Right hindlimb (tissue), 1 donor: Measurements from ENCODE around the gene PPME1.
A peak's percentile ranks its signal among the peaks of the same experiment; 100 is the strongest.
"Not testable (repeated sequence)": the region's sequence is repeated elsewhere in the genome, so short reads cannot be mapped to it uniquely, and the experiment has no call there.

Experiments used
- DNase-seq: peaks from one replicate; pipeline ENCODE4 v3.0.0-alpha.2; 2018

Gene PPME1

GRCh38 chr11:74170694-74171629 is at the start of gene PPME1, which contains the start of gene C2CD3:
PPME1 (plus strand) TSS chr11:74171289; CDS start chr11:74171422, 133 bp downstream.
C2CD3 (minus strand) TSS chr11:74171002; CDS start chr11:74170792, 210 bp downstream.
- peak; percentile 100 for DNase-seq

- DNase-seq = no peak
Measured at GRCh38 chr11:74121804-74122203, 49.3 kb upstream of the PPME1 start.

DNA sequence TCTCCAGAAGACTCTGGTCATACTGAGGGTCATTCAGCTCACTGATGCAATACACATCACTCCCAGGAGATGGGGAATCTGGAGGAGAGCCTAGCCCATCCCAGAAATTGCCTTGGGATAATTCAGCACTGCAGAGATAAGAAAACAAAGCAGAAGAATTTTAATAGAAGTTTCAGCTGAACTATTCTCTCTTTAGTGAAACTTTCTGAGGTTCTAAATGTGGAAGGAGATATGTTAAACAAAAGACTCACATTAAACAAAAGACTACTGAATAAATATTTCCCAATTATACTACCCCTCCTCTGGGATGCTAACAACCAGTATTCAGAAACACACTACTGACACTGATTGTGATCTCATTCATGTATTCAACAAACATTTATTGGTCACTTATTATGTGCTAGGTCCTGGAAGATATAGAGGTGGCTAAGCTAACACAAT is 48.1 kb upstream of the PPME1 start:
- no peak for DNase-seq

DNA sequence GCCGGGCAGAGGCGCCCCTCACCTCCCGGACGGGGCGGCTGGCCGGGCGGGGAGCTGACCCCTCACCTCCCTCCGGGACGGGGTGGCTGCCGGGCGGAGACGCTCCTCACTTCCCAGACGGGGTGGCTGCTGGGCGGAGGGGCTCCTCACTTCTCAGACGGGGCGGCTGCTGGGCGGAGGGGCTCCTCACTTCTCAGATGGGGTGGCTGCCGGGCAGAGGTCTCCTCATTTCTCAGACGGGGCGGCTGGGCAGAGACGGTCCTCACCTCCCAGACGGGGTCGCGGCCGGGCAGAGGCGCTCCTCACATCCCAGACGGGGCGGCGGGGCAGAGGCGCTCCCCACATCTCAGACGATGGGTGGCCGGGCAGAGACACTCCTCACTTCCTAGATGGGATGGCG is 42.0 kb upstream of the PPME1 start:
- DNase-seq = not testable (repeated sequence)

DNA sequence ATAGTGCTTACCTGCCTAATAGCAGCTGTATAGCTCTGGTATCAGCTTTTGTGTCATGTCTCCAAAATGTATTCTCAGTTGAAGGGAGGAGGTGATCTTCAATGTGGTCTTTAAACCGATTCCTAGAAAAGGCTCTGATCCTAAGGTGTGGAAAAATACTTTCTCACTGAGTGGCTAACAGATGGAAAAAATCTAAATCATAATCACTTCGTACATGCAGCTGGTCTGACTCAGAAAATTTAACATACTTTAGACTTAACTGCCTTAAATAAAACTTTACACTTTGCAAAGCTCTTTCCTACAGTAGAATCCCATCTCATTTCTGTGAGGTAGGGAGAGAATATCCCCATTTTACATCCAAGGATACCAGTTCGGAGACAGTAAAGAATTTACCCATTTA is 38.3 kb upstream of the PPME1 start:
- no peak for DNase-seq

DNA sequence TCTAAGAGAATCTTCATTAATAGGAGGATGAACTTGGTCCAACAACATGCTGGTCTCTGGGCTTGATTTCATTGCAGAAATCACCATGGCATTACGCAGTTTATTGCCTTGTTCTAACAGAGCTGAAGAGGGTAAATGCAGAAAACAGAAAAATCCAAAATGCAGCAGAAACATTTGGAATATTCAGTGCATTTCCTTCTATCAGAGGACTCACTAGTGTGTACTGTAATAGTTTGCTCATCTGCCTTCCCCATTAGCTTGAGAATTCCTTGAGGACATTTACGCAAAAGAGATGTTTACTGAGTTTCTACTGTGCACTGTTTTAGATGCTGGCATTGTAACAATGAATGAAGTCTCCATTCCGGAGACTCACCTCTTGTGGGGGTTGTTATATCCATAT is 37.7 kb upstream of the PPME1 start:
- DNase-seq = no peak

DNA sequence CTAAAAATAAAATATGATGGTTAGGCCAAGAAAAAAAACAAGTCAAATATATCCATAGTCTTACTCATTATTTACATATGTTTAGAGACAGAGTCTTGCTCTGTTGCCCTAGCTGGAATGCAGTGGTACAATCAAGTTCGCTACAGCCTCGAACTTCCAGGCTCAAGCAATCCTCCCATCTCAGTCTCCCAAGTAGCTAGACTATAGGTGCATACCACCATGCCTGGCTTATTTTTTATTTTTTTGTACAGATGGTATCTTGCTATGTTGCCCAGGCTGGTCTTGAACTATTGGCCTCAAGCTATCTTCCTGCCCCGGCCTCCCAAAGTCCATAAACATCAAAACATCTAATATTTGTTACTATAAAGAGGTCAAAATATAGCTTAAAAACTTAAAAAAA is 36.4 kb upstream of the PPME1 start:
- no peak for DNase-seq

- DNase-seq = no peak
Measured at GRCh38 chr11:74135127-74135840, 35.8 kb upstream of the PPME1 start.

DNA sequence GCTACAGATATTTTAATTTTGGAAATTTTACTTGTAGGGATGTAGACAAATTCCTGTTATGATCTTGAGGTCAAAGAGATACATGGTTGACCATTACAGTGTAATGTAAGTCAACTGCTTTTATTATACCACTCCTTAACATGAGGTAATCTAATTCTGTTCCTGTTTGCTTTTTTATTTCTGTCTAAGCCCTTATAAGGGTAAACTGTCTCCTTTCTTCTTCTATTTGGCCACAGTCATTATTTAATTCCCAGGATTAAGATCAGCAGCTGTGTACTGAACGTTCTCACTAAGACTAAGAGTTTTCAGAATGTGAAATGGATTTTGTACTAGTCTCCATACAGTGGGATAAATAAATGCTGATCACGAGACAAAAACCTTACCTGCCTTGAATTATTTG is 33.1 kb upstream of the PPME1 start:
- no peak for DNase-seq

GRCh38 chr11:74138572-74138971 is 32.5 kb upstream of the PPME1 start:
- DNase-seq = peak; percentile 39

- DNase-seq = no peak
Measured at GRCh38 chr11:74139151-74139918, 31.8 kb upstream of the PPME1 start.

DNA sequence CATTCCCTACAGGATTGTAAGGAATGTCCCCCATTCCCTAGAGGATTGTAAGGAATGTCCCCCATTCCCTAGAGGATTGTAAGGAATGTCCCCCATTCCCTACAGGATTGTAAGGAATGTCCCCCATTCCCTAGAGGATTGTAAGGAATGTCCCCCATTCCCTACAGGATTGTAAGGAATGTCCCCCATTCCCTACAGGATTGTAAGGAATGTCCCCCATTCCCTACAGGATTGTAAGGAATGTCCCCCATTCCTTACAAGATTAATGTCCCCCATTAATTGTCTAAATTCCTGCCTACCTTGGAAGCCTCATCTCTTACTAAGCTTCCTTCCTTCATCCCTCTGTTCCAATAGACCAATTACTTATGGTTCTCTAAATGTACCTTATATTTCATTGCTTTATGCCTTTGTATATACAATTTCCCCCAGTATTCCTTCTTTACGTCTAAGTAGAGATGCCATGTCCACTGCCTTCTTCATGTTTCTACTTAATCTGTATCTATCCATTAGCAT is 31.1 kb upstream of the PPME1 start:
- DNase-seq = not testable (repeated sequence)

DNA sequence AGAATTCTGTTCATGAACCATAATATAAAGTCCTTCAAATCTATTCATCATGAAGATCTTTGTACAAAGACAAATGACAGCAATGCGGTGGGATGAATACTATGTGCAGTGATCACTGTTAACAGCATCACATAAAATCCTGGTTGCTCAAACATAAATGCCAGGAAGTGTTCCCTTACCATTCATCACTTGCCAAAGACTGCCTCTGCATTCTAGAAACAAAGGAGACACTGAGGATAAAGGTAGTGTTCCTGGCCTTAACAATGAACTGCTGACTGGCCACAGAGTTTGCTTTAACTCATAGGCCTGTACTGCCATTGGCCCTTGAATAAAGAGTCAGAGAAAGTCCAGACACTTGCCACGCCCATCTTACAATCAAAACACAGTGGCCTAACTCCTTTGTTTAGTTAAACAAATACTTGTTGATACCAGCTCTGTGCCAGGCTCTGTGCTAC is 29.8 kb upstream of the PPME1 start:
- no peak for DNase-seq

GRCh38 chr11:74141908-74142307 is 29.2 kb upstream of the PPME1 start:
- DNase-seq = no peak

DNA sequence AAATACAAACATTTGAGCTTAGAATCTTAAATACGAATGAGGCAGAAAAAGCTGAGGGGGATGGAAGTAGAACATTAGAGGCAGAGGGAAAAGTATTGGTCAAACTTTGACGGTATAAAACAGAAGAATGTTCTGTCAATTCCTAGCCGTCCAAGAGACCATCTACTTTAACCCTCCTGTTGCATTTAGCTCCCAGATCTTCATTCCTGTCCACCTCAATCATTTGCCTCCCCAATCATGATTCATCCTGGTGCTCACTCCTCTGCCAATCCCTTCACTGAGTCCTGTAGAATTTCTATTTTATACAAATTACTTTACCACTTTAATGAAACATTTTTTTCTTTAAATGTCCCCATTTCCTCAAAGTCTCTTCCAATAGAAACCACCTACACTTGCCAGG is 28.5 kb upstream of the PPME1 start:
- DNase-seq = no peak

GRCh38 chr11:74144592-74144991 is 26.5 kb upstream of the PPME1 start:
- DNase-seq = no peak

- no peak for DNase-seq
Measured at GRCh38 chr11:74147199-74147929, 23.7 kb upstream of the PPME1 start.

GRCh38 chr11:74153224-74153623 is 17.9 kb upstream of the PPME1 start:
- DNase-seq = no peak

DNA sequence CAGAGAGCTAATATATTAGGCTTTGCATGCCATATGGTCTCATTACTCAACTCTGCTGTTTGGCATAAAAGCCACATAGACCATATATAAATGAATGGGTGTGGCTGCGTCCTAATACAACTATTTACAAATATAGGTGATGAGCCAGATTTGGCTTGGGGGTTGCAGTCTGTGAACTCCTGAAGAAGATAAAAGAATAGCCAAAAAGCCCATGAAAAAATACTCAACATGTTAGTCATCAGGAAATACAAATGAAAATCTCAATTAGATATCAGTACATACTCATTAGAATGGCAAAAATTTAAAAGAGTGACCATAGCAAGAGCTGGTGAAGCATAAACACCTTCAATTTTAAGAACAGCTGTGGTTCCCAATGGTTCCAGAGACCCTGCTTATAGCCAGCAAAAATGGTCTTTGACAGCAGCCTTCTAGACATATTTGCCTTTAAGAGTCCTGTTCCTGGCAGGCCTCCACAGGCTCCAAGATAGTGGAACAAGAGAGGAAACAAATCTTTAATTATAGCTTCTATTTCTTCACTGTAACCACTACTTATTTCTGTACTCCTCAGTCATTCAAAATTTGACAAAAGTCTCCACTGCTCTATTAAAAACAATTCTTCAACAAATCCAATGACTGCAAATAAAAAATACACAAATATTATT is 16.3 kb upstream of the PPME1 start:
- DNase-seq = no peak

- DNase-seq = no peak
Measured at GRCh38 chr11:74157169-74157568, 13.9 kb upstream of the PPME1 start.

DNA sequence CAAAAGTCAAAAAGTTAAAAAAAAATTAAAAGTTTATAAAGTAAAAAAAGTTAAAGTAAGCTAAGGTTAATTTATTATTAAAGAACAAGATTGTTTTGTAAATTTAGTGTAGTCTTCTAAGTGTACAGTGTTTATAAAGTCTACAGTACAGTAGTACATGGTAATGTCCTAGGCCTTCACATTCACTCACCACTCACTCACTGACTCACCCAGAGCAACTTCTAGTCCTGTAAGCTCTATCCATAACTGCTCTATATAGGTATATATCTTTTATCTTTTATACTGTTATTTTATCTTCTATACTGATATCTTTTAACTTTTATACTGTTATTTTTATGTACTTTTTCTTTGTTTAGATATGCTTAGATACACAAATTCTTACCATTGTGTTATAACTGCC is 11.4 kb upstream of the PPME1 start:
- no peak for DNase-seq
